Tibial nerve (tissue), 4 donors: ENCODE results near the gene FKBP6.

Experiments used
- EP300 ChIP-seq, 2 donors: sonication (generic); formaldehyde crosslinking; IDR thresholded peaks; one replicate each; pipeline ENCODE4 v1.6.1; 2017; ENCODE audit warnings: antibody characterized with exemption in 2 of 2, mild to moderate bottlenecking in 1 of 2
- POLR2A ChIP-seq, 2 donors: fragments of 450-650 bp; IDR thresholded peaks; one replicate each; pipeline ENCODE4 v1.6.1; 2017; ENCODE audit warnings: antibody characterized with exemption in 2 of 2, mild to moderate bottlenecking in 2 of 2, moderate library complexity in 2 of 2
- TF ChIP-seq, protein P1 (sequence below), 5 experiments: fragments of 200-600 bp in 3 of 5; fragments of 450-650 bp in 2 of 5; sonication (generic) in 3 of 5; IDR thresholded peaks; one replicate each; pipeline ENCODE4 v1.5.1; 2016 to 2019; ENCODE audit warnings: antibody characterized with exemption in 5 of 5, mild to moderate bottlenecking in 3 of 5, moderate library complexity in 2 of 5

DNA sequence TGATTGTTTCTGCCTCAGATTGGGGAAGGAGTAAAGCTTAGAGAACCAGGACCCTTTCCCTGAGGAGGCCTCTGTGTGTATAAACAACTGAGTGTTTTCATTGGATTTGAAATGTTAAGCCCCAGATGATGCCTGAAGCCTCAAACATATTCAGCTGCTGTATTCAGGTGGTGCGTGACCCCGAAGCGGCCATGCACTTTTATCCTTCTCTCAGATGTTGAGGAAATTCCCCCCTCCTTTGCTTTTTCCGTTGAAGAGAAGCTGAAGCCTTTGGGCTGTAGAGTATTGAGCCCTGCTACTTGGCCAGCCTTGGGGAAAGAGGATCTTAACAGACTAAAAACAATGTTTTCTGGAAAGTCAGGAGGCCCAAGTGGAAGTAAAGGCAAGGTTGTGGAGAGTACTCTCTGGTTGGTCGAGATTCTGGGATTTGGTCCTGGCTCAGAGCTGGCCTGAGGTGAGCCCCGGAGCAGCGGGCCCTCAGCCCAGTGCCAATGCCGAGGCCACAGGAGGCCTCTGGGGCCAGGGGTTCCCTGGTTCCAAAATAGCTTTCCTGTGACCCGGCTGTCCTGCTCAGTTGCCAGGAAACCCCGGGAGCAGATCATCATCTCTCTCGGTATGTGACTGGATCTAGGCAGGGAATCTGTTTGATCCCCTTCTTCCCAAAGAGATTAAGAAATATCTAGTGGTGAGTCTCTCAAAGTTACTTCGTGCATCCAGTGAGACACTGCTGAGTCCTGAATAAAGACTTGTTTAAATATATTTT, 22.5 kb downstream of the FKBP6 start:
- TF ChIP-seq, protein P1, sequence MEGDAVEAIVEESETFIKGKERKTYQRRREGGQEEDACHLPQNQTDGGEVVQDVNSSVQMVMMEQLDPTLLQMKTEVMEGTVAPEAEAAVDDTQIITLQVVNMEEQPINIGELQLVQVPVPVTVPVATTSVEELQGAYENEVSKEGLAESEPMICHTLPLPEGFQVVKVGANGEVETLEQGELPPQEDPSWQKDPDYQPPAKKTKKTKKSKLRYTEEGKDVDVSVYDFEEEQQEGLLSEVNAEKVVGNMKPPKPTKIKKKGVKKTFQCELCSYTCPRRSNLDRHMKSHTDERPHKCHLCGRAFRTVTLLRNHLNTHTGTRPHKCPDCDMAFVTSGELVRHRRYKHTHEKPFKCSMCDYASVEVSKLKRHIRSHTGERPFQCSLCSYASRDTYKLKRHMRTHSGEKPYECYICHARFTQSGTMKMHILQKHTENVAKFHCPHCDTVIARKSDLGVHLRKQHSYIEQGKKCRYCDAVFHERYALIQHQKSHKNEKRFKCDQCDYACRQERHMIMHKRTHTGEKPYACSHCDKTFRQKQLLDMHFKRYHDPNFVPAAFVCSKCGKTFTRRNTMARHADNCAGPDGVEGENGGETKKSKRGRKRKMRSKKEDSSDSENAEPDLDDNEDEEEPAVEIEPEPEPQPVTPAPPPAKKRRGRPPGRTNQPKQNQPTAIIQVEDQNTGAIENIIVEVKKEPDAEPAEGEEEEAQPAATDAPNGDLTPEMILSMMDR (IDR thresholded peaks at IDR 0.05), result no peak
- no peak for TF ChIP-seq EP300 (IDR thresholded peaks at IDR 0.05)
- no peak for TF ChIP-seq POLR2A (IDR thresholded peaks at IDR 0.05)
